Bronchial epithelial cell (primary cell): ENCODE data around the gene AKR1E2. TPM values are rescaled to one million over a fixed set of nuclear protein-coding genes. Genes with fewer than 3 reads are reported as not detected.
A peak's percentile ranks its signal among the peaks of the same experiment; 100 is the strongest.

Source experiments
- DNase-seq: peaks from one replicate; pipeline ENCODE4 v3.0.0-alpha.2; 2010; ENCODE audit warnings: low read depth
- FAIRE-seq: peaks from 2 replicates; lab custom pipeline; 2011; peaks lifted over from hg19 to GRCh38; lab: Jason Lieb, UNC
- H3K27me3 ChIP-seq: 2 replicates; pipeline ENCODE4 v1.5.1; 2011; ENCODE audit warnings: low read length; ENCODE audit not compliant: control insufficient read depth, insufficient read depth
- H3K36me3 ChIP-seq: 2 replicates; pipeline ENCODE4 v1.5.1; 2011; ENCODE audit warnings: low read length; ENCODE audit not compliant: control insufficient read depth, insufficient read depth
- H3K4me3 ChIP-seq: 2 replicates; pipeline ENCODE4 v1.5.1; 2011; ENCODE audit warnings: mild to moderate bottlenecking, low read depth, low read length, control low read depth
- CTCF ChIP-seq: IDR thresholded peaks from 2 replicates; pipeline ENCODE4 v1.5.1; 2011; ENCODE audit warnings: mild to moderate bottlenecking, moderate library complexity, low read length, control low read depth, inconsistent platforms; ENCODE audit not compliant: insufficient read depth, severe bottlenecking
- total RNA-seq: library from RNA; depleted of rRNA; stranded (reverse); fragments of >200 nt; gene quantifications from 2 replicates; pipeline ENCODE4 v1.2.1, GENCODE V29; 2014

The AKR1E2 gene
- total RNA-seq, 1 donor from 2014 or later, result 6.1 TPM

- peak; percentile 92 for FAIRE-seq
- no peaks in the 10 kb centered on the region for H3K36me3 ChIP-seq
- no peak overlapping the region for H3K4me3 ChIP-seq
- H3K27me3 ChIP-seq, result no peaks in the 10 kb centered on the region
- TF ChIP-seq CTCF, result peak; percentile 98
- DNase-seq, result peak; percentile 90
Measured at GRCh38 chr10:4849555-4850242, 23.7 kb downstream of the AKR1E2 start.

- no peak for TF ChIP-seq CTCF
- FAIRE-seq (no peak), DNase-seq (no peak)
- H3K27me3 ChIP-seq, result no peaks in the 10 kb centered on the region
- H3K36me3 ChIP-seq, result no peaks in the 10 kb centered on the region
- H3K4me3 ChIP-seq, result no peak overlapping the region
Measured at GRCh38 chr10:4850397-4850796, 24.4 kb downstream of the AKR1E2 start.

- Histone ChIP-seq H3K36me3 (no peaks in the 10 kb centered on the region), H3K27me3 (no peaks in the 10 kb centered on the region), H3K4me3 (no peak overlapping the region)
- DNase-seq, result no peak
- TF ChIP-seq CTCF, result no peak
- FAIRE-seq, result no peak
Measured at GRCh38 chr10:4851176-4851575, 25.2 kb downstream of the AKR1E2 start.

- FAIRE-seq (no peak), DNase-seq (peak; percentile 49)
- Histone ChIP-seq H3K36me3 (no peaks in the 10 kb centered on the region), H3K4me3 (no peak overlapping the region), H3K27me3 (no peaks in the 10 kb centered on the region)
- TF ChIP-seq CTCF, result no peak
Measured at GRCh38 chr10:4851846-4852245, 25.8 kb downstream of the AKR1E2 start.

- DNase-seq (peak; percentile 22), FAIRE-seq (no peak)
- Histone ChIP-seq H3K36me3 (no peaks in the 10 kb centered on the region), H3K27me3 (no peaks in the 10 kb centered on the region), H3K4me3 (no peak overlapping the region)
- no peak for TF ChIP-seq CTCF
Measured at GRCh38 chr10:4865945-4866661, 40.1 kb downstream of the AKR1E2 start.
